Measurements from ENCODE around the gene PPM1J. TPM values are rescaled to one million over a fixed set of nuclear protein-coding genes. Genes with fewer than 3 reads are reported as not detected.

Gene PPM1J
- total RNA-seq, 1 donor from 2014 or later, result 5.4 TPM

- no peak overlapping the region for H3K27ac ChIP-seq (replicated peaks)
- peaks cover 79% of the 10 kb centered on the region for H3K27me3 ChIP-seq (ENCODE audit: low read depth)
- peaks cover 17% of the 10 kb centered on the region for H3K9me3 ChIP-seq (replicated peaks)
- TF ChIP-seq CTCF (IDR thresholded peaks at IDR 0.05; ENCODE audit: borderline replicate concordance), result no peak
- no peak for DNase-seq
- intact Hi-C loops (cut with micrococcal nuclease), result no loop called here
- H3K4me3 ChIP-seq, result no peak overlapping the region
- no peaks in the 10 kb centered on the region for H3K36me3 ChIP-seq
- no peaks in the 10 kb centered on the region for H3K4me1 ChIP-seq
Observed at GRCh38 chr1:112754116-112754628, 39.0 kb upstream of the PPM1J start.

- intact Hi-C loops (cut with micrococcal nuclease), result no loop called here
Observed at GRCh38 chr1:112748396-112748795, 33.3 kb upstream of the PPM1J start.

GRCh38 chr1:112744009-112744578 lies 29.0 kb upstream of the PPM1J start:
- Histone ChIP-seq H3K27me3 (ENCODE audit: low read depth) (peaks cover 85% of the 10 kb centered on the region), H3K4me3 (peak overlapping the region; percentile 49)
- no peak for DNase-seq

More at GRCh38 chr1:112748396-112748795, 33.3 kb upstream of the PPM1J start:
- H3K4me3 ChIP-seq, result no peak overlapping the region
- DNase-seq, result no peak
- peaks cover 71% of the 10 kb centered on the region for H3K27me3 ChIP-seq (ENCODE audit: low read depth)
- no peak overlapping the region for H3K27ac ChIP-seq (replicated peaks)
- H3K4me1 ChIP-seq, result peaks cover 11% of the 10 kb centered on the region
- H3K36me3 ChIP-seq, result no peaks in the 10 kb centered on the region
- H3K9me3 ChIP-seq (replicated peaks), result peaks cover 1% of the 10 kb centered on the region
- TF ChIP-seq CTCF (IDR thresholded peaks at IDR 0.05; ENCODE audit: borderline replicate concordance), result no peak

GRCh38 chr1:112743174-112744008 lies 28.3 kb upstream of the PPM1J start:
- H3K27me3 ChIP-seq (ENCODE audit: low read depth), result peaks cover 90% of the 10 kb centered on the region
- intact Hi-C loops (cut with micrococcal nuclease), result no loop called here
- DNase-seq, result no peak
- H3K4me1 ChIP-seq, result peaks cover 12% of the 10 kb centered on the region
- H3K4me3 ChIP-seq, result peak overlapping the region; percentile 49
- no peak for TF ChIP-seq CTCF (IDR thresholded peaks at IDR 0.05; ENCODE audit: borderline replicate concordance)
- no peaks in the 10 kb centered on the region for H3K9me3 ChIP-seq (replicated peaks)
- H3K27ac ChIP-seq (replicated peaks), result no peak overlapping the region
- H3K36me3 ChIP-seq, result no peaks in the 10 kb centered on the region

More at GRCh38 chr1:112744009-112744578, 29.0 kb upstream of the PPM1J start:
- Histone ChIP-seq H3K4me1 (peaks cover 12% of the 10 kb centered on the region), H3K36me3 (no peaks in the 10 kb centered on the region), H3K27ac (replicated peaks) (no peak overlapping the region), H3K9me3 (replicated peaks) (no peaks in the 10 kb centered on the region)
- peak; percentile 41 for TF ChIP-seq CTCF (IDR thresholded peaks at IDR 0.05; ENCODE audit: borderline replicate concordance)
- intact Hi-C loops (cut with micrococcal nuclease), result no loop called here

- TF ChIP-seq CTCF (IDR thresholded peaks at IDR 0.05; ENCODE audit: borderline replicate concordance), result no peak
- DNase-seq, result no peak
- Histone ChIP-seq H3K9me3 (replicated peaks) (no peaks in the 10 kb centered on the region), H3K27ac (replicated peaks) (no peak overlapping the region), H3K4me3 (no peak overlapping the region), H3K36me3 (no peaks in the 10 kb centered on the region), H3K4me1 (no peaks in the 10 kb centered on the region), H3K27me3 (ENCODE audit: low read depth) (peaks cover 78% of the 10 kb centered on the region)
- intact Hi-C loops (cut with micrococcal nuclease), result loop anchor here (10.0 kb wide), 1 partner anchor 307 kb away; no protein-coding TSS in a partner anchor
Observed at GRCh38 chr1:112737573-112737972, 22.4 kb upstream of the PPM1J start.

Measured in left ventricle myocardium inferior (tissue), 1 donor.